NB4 (cell line): ENCODE results near the gene SLC5A4.

ENCODE experiments used
- CTCF ChIP-seq: IDR thresholded peaks from one replicate; pipeline ENCODE4 v1.5.1; 2012; ENCODE audit warnings: low read depth, low read length
- MAX ChIP-seq: IDR thresholded peaks from 2 replicates; pipeline ENCODE4 v1.6.1; 2011; ENCODE audit warnings: low read depth, low read length
- POLR2A ChIP-seq: IDR thresholded peaks from 2 replicates; pipeline ENCODE4 v1.6.1; 2011; ENCODE audit warnings: mild to moderate bottlenecking; ENCODE audit not compliant: insufficient read length; ENCODE audit errors: extremely low read depth

DNA sequence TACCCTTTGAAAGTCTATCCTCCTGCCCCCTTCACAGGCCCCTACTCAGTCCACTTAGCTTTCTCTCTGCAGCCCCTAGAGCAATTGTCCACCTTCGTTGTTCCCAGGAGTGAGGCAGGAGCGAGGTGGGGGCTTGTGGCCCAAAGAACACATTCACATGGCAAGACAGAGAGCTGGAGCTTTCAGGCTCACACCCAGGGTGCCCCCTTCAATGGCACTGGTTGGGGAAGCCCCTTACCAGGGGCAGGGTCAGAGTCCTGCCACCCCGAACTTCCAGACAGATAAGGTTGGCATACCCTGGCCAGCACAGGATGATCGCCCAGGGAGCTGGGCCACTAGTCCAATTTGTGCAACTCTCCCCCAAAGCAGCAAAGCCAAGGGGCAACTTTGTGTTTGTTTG is 6.2 kb upstream of the SLC5A4 start:
- TF ChIP-seq CTCF (no peak), POLR2A (no peak), MAX (no peak)
